Prostate gland (tissue), 2 donors: ENCODE measurements around the gene ADGRL1.

Experiments
- CTCF ChIP-seq, 4 experiments: fragments of 200-600 bp in 2 of 4; fragments of 450-650 bp in 2 of 4; sonication (generic) in 2 of 4; IDR thresholded peaks; 1 replicate in 3 of 4; 2 replicates in 1 of 4; pipeline ENCODE4 v1.5.1; 2016 to 2019; ENCODE audit warnings: antibody characterized with exemption in 4 of 4, mild to moderate bottlenecking in 2 of 4, moderate library complexity in 2 of 4
- POLR2AphosphoS5 ChIP-seq: sonication (generic); formaldehyde crosslinking; IDR thresholded peaks from one replicate; pipeline ENCODE4 v1.6.1; 2017; ENCODE audit warnings: antibody characterized with exemption

- TF ChIP-seq CTCF (IDR thresholded peaks at IDR 0.05) (no peak), POLR2AphosphoS5 (no peak)
Observed at GRCh38 chr19:14160017-14160703, 45.8 kb downstream of the ADGRL1 start.
